Measurements from ENCODE around the gene RTEL1. TPM values are rescaled to one million over a fixed set of nuclear protein-coding genes. Genes with fewer than 3 reads are reported as not detected.
A peak's percentile ranks its signal among the peaks of the same experiment; 100 is the strongest.

RTEL1 gene
- total RNA-seq, 1 experiment from 2014 or later: 33.4 TPM

DNA sequence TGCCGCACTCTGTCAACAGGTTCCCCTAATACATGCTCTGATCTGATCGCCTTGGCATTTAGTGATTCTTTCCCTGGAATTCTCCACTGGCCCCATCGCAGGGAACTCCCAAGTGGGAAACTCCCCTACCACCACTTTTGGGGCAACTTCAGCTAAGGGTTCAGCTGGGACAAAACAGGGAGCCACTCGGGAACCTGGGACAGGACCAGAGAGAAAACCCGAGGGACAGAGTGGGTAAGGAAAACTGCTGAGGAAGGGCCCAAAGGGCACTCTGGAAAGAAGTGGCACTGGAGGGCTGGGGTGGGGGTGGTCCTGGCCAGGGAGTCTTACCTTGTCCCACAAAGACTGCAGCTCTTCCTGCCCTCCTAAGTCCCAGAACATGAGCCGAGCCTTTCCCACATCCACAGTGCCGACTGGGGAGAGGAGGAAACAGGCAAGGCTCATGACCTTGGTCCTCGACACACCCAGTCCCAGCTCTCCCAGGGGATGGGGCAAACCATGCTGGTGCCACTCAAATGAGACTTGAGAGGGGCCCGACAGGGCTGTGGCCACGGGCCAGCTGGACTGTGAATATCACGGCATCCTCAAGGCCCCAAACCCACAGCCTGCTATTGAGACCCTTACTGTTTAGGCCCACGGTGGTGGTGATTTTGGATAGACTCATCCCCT is 48.0 kb downstream of the RTEL1 start:
- H2AFZ ChIP-seq (ENCODE audit: low read length): no peak overlapping the region
- H3K27ac ChIP-seq (ENCODE audit: insufficient read length, low read depth, low read length): no peak overlapping the region
- no peak overlapping the region for H2BK20ac ChIP-seq (ENCODE audit: low read depth, low read length, poor library complexity, severe bottlenecking)
- no peak overlapping the region for H3T11ph ChIP-seq (ENCODE audit: low read length)
- no peak overlapping the region for H4K8ac ChIP-seq (replicated peaks; ENCODE audit: insufficient read length, low read depth, low read length)
- no peak overlapping the region for H3K56ac ChIP-seq (ENCODE audit: insufficient read length, low read depth, low read length)
- TF ChIP-seq, protein P1, sequence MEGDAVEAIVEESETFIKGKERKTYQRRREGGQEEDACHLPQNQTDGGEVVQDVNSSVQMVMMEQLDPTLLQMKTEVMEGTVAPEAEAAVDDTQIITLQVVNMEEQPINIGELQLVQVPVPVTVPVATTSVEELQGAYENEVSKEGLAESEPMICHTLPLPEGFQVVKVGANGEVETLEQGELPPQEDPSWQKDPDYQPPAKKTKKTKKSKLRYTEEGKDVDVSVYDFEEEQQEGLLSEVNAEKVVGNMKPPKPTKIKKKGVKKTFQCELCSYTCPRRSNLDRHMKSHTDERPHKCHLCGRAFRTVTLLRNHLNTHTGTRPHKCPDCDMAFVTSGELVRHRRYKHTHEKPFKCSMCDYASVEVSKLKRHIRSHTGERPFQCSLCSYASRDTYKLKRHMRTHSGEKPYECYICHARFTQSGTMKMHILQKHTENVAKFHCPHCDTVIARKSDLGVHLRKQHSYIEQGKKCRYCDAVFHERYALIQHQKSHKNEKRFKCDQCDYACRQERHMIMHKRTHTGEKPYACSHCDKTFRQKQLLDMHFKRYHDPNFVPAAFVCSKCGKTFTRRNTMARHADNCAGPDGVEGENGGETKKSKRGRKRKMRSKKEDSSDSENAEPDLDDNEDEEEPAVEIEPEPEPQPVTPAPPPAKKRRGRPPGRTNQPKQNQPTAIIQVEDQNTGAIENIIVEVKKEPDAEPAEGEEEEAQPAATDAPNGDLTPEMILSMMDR (conservative IDR thresholded peaks at IDR 0.05): no peak
- no peak overlapping the region for H2AK5ac ChIP-seq (ENCODE audit: insufficient read length, low read length)
- peaks cover 12% of the 10 kb centered on the region for H3K23me2 ChIP-seq (ENCODE audit: insufficient read length, low read depth, low read length, poor library complexity, severe bottlenecking)
- no peak overlapping the region for H3K23ac ChIP-seq (ENCODE audit: insufficient read length, low read depth, low read length)
- no peaks in the 10 kb centered on the region for H3K9me3 Mint-ChIP-seq
- no peak overlapping the region for H2BK120ac ChIP-seq (ENCODE audit: low read depth, low read length, poor library complexity, severe bottlenecking)
- H3K27ac Mint-ChIP-seq: peak overlapping the region in 1 of 3 experiments; percentile 38; a peak in 1 of 7 replicates
- WGBS (ENCODE audit: extremely low coverage, insufficient read length, low lambda C conversion rate): no CpG with 5 or more reads among the region's 12 CpGs
- no peak overlapping the region for H3K4ac ChIP-seq (ENCODE audit: low read depth, low read length)
- H3K27me3 Mint-ChIP-seq (ENCODE audit: low read depth): no peaks in the 10 kb centered on the region
- H3K18ac ChIP-seq (ENCODE audit: insufficient read length, low read depth, low read length): no peak overlapping the region
- H3K9me3 ChIP-seq (ENCODE audit: control insufficient read depth, low read depth, low read length): no peaks in the 10 kb centered on the region
- DNase-seq: no peak
- peaks cover 8% of the 10 kb centered on the region; the same call in 1 of the 2 replicates for H3K79me2 ChIP-seq (ENCODE audit: insufficient read depth, low read length)
- H4K91ac ChIP-seq (ENCODE audit: insufficient read length, low read depth, low read length): no peak overlapping the region
- H3K79me1 ChIP-seq (ENCODE audit: insufficient read depth, low read depth, low read length, poor library complexity, severe bottlenecking): peaks cover 4% of the 10 kb centered on the region
- no peak overlapping the region for H2BK5ac ChIP-seq (ENCODE audit: insufficient read length, low read length)
- no peak overlapping the region for H3K9ac ChIP-seq (ENCODE audit: extremely low read depth, insufficient read length, low read length)
- H3K4me1 Mint-ChIP-seq: peaks cover 8 to 16% of the 10 kb centered on the region in 2 experiments
- H3K27me3 ChIP-seq (ENCODE audit: insufficient read depth, low read length): no peaks in the 10 kb centered on the region
- H4K20me1 ChIP-seq (ENCODE audit: control insufficient read depth, insufficient read depth, insufficient read length): no peaks in the 10 kb centered on the region
- no peak overlapping the region for H3K14ac ChIP-seq (ENCODE audit: insufficient read depth, low read length)
- H3K4me2 ChIP-seq (ENCODE audit: insufficient read depth, insufficient read length, low read length): no peak overlapping the region
- no peak overlapping the region for H2BK12ac ChIP-seq (ENCODE audit: insufficient read length, low read depth, low read length)
- H4K5ac ChIP-seq (ENCODE audit: insufficient read length, low read depth, low read length): no peak overlapping the region
- H3K36me3 Mint-ChIP-seq (ENCODE audit: insufficient read depth in 1 of 3, low read depth in 3 of 3): peaks cover 36 to 49% (median 48%) of the 10 kb centered on the region in 3 experiments
- no peaks in the 10 kb centered on the region for H3K4me1 ChIP-seq (ENCODE audit: insufficient read depth, low read length)
- peak overlapping the region; percentile 89 to 91 for H3K4me3 Mint-ChIP-seq
- no peak overlapping the region for H2BK15ac ChIP-seq (ENCODE audit: low read depth, low read length)
